K562 (cell line): ENCODE measurements around the gene ARHGAP8. TPM values are rescaled to one million over a fixed set of nuclear protein-coding genes. Genes with fewer than 3 reads are reported as not detected.

ENCODE experiments used
- ATAC-seq: fragments of 200-7000 bp; cut with Tn5 transposase; 3 replicates; pipeline ENCODE4 v1.9.1; 2020; ENCODE audit warnings: moderate library complexity
- BruUV-seq: library from RNA; stranded (reverse); fragments of 400-500 nt; replicated peaks from 2 replicates; lab custom pipeline; 2021; lab: Mats Ljungman, UMichigan
- CTCF ChIA-PET: fragments of 300-600 bp; formaldehyde crosslinking; extraction: SDS; loops from one replicate; lab custom pipeline; 2021; ENCODE audit warnings: low intra/inter-chr PET ratio; lab: Yijun Ruan, JAX
- POLR2A ChIA-PET: fragments of 300-600, 350-650 bp; sonication (Branson Sonifier 250); formaldehyde crosslinking; extraction: SDS; loops from one replicate; lab custom pipeline; 2021; ENCODE audit warnings: antibody characterized with exemption, inconsistent platforms; lab: Yijun Ruan, JAX
- DNase-seq, 4 experiments: peaks; one replicate each; pipeline versions ENCODE4 v3.0.0 to v3.0.0-alpha.2; 2011 to 2018; ENCODE audit warnings: low spot score in 3 of 4, mixed read lengths in 3 of 4; ENCODE audit errors: extremely low read depth in 1 of 4
- FAIRE-seq: peaks from 2 replicates; lab custom pipeline; 2011; peaks lifted over from hg19 to GRCh38; lab: Jason Lieb, UNC
- H2AFZ ChIP-seq: 2 replicates; pipeline ENCODE4 v1.6.0; 2011; ENCODE audit warnings: low read depth, low read length, control low read depth, inconsistent platforms
- H3K27ac ChIP-seq: fragments of 200-600 bp; 3 replicates; pipeline ENCODE4 v1.8.0; 2011; ENCODE audit warnings: low read depth, mild to moderate bottlenecking, control low read depth, inconsistent platforms, low read length, moderate library complexity, mixed read lengths; ENCODE audit errors: extremely low read depth
- H3K27me3 ChIP-seq, 2 experiments: fragments of 300-600 bp in 1 of 2; 2 replicates in 1 of 2; 3 replicates in 1 of 2; pipeline versions ENCODE4 v1.6.0 to v1.8.0; 2011; ENCODE audit warnings: inconsistent platforms in 2 of 2, low read length in 2 of 2, mild to moderate bottlenecking in 1 of 2, mixed read lengths in 1 of 2, moderate library complexity in 1 of 2; ENCODE audit not compliant: control insufficient read depth in 2 of 2, insufficient read depth in 2 of 2
- H3K36me3 ChIP-seq: fragments of 300-600 bp; 3 replicates; pipeline ENCODE4 v1.8.0; 2011; ENCODE audit warnings: mild to moderate bottlenecking, low read length, inconsistent platforms; ENCODE audit not compliant: control insufficient read depth, insufficient read depth
- H3K4me1 ChIP-seq, 2 experiments: fragments of 200-600 bp in 1 of 2; replicated peaks in 1 of 2; 2 replicates in 1 of 2; 3 replicates in 1 of 2; pipeline versions ENCODE4 v1.5.1 to v1.8.0; 2011; ENCODE audit warnings: inconsistent platforms in 2 of 2, low read length in 2 of 2, mild to moderate bottlenecking in 1 of 2, mixed read lengths in 1 of 2, moderate library complexity in 1 of 2; ENCODE audit not compliant: control insufficient read depth in 2 of 2, insufficient read depth in 2 of 2
- H3K4me2 ChIP-seq: 2 replicates; pipeline ENCODE4 v1.6.1; 2011; ENCODE audit warnings: low read length, control low read depth, inconsistent platforms, mixed read lengths; ENCODE audit not compliant: insufficient read depth
- H3K4me3 ChIP-seq: fragments of 200-600 bp; sonication (generic), shearing (Covaris generic); 2 replicates; pipeline ENCODE4 v1.5.1; 2016; ENCODE audit warnings: control low read depth, inconsistent platforms
- H3K79me2 ChIP-seq: fragments of 200-600 bp; 3 replicates; pipeline ENCODE4 v1.8.0; 2011; ENCODE audit warnings: low read length, inconsistent platforms; ENCODE audit not compliant: control insufficient read depth, insufficient read depth
- H3K9ac ChIP-seq, 2 experiments: 2 replicates each; pipeline versions ENCODE4 v1.6.0 to v1.6.1; 2011; ENCODE audit warnings: low read depth in 2 of 2, low read length in 2 of 2, control low read depth in 1 of 2, inconsistent platforms in 1 of 2, mild to moderate bottlenecking in 1 of 2, mixed read lengths in 1 of 2; ENCODE audit not compliant: insufficient read depth in 1 of 2
- H3K9me1 ChIP-seq: one replicate; pipeline ENCODE4 v1.6.0; 2011; ENCODE audit warnings: inconsistent platforms, mild to moderate bottlenecking, low read length, moderate library complexity; ENCODE audit not compliant: control insufficient read depth, insufficient read depth
- H3K9me3 ChIP-seq: replicated peaks from 2 replicates; pipeline ENCODE4 v1.5.1; 2011; ENCODE audit warnings: low read depth, low read length, inconsistent platforms; ENCODE audit not compliant: control insufficient read depth, insufficient read depth
- H4K20me1 ChIP-seq: replicated peaks from 2 replicates; pipeline ENCODE4 v1.6.1; 2011; ENCODE audit warnings: low read length, inconsistent platforms, mixed read lengths; ENCODE audit not compliant: control insufficient read depth, insufficient read depth
- ARID1B ChIP-seq: fragments of 450-650 bp; IDR thresholded peaks from 2 replicates; pipeline ENCODE4 v1.6.1; 2016; ENCODE audit warnings: antibody characterized with exemption, mild to moderate bottlenecking, inconsistent platforms
- CBX5 ChIP-seq: IDR thresholded peaks from 2 replicates; pipeline ENCODE4 v1.6.1; 2014; ENCODE audit warnings: low read depth, borderline replicate concordance
- CCNT2 ChIP-seq: IDR thresholded peaks from 2 replicates; pipeline ENCODE4 v1.6.1; 2011; ENCODE audit warnings: borderline replicate concordance, low read depth, mild to moderate bottlenecking, moderate library complexity, mixed read lengths, low read length; ENCODE audit not compliant: insufficient read length; ENCODE audit errors: extremely low read depth
- HIVEP1 ChIP-seq: fragments of 250-450 bp; sonication (Bioruptor Pico); IDR thresholded peaks from 2 replicates; pipeline ENCODE4 v1.4.0; 2020; ENCODE audit warnings: mild to moderate bottlenecking
- LEF1 ChIP-seq: fragments of 450-650 bp; IDR thresholded peaks from 2 replicates; pipeline ENCODE4 v1.6.1; 2016; ENCODE audit warnings: mild to moderate bottlenecking
- NFYB ChIP-seq: IDR thresholded peaks from 2 replicates; pipeline ENCODE4 v1.6.1; 2011; ENCODE audit warnings: mild to moderate bottlenecking, moderate library complexity; ENCODE audit not compliant: insufficient read length; ENCODE audit errors: extremely low read depth
- RAD21 ChIP-seq, 2 experiments: fragments of 250-450 bp in 1 of 2; fragments of 450-650 bp in 1 of 2; sonication (Bioruptor Pico) in 1 of 2; formaldehyde crosslinking in 1 of 2; IDR thresholded peaks in 1 of 2; conservative IDR thresholded peaks in 1 of 2; 2 replicates each; pipeline versions ENCODE4 v1.4.0 to v1.8.0; 2020 to 2022; ENCODE audit warnings: mild to moderate bottlenecking in 2 of 2, moderate library complexity in 1 of 2
- RUNX1 ChIP-seq: sonication (generic); IDR thresholded peaks from 2 replicates; pipeline ENCODE4 v1.6.1; 2016; ENCODE audit warnings: antibody characterized with exemption, low read depth
- ZNF644 ChIP-seq: fragments of 200-800 bp; sonication (Bioruptor generic); IDR thresholded peaks from 2 replicates; pipeline ENCODE4 v1.6.1; 2016; ENCODE audit warnings: low read depth, missing genetic modification characterization, missing compliant biosample characterization
- ZNF766 ChIP-seq: fragments of 200-800 bp; sonication (Bioruptor generic); conservative IDR thresholded peaks from 2 replicates; pipeline ENCODE4 v1.6.1; 2016; ENCODE audit warnings: missing genetic modification characterization, missing compliant biosample characterization
- ZZZ3 ChIP-seq: fragments of 450-650 bp; IDR thresholded peaks from 2 replicates; pipeline ENCODE4 v1.6.1; 2016; ENCODE audit warnings: antibody characterized with exemption, mild to moderate bottlenecking, moderate library complexity
- WGBS: fragments of 100-300 bp; shearing (Covaris generic); methylation state at CpG from one replicate; pipeline ENCODE4 v1.1.6; 2016; ENCODE audit warnings: low coverage, mixed read lengths; ENCODE audit not compliant: insufficient coverage; ENCODE audit errors: missing lambda C conversion rate; 5-methylcytosine and 5-hydroxymethylcytosine counted together
- in situ Hi-C: fragments of 300-500 bp; cut with MboI; formaldehyde crosslinking; loops from 4 replicates; pipeline ENCODE4 v1.15.0; 2018; ENCODE audit warnings: inconsistent platforms, mixed read lengths
- intact Hi-C: fragments of 100-400 bp; cut with micrococcal nuclease; formaldehyde crosslinking; loops from 2 replicates; pipeline ENCODE4 v1.14.2; 2022
- polyA plus RNA-seq, 8 experiments: library from polyadenylated mRNA; depleted of rRNA in 4 of 8; stranded (reverse) in 5 of 8; unstranded in 3 of 8; fragments of >200 nt; fragmentation: Nextera tagmentation in 2 of 8; fragmentation: Illumina TruSeq in 1 of 8; extraction: Ambion mirVana in 2 of 8; extraction: Trizol in 1 of 8; gene quantifications; 2 replicates each; pipeline versions ENCODE4 v1.2.1 to v1.2.3, GENCODE V29; 2011 to 2014; ENCODE audit warnings: inconsistent platforms in 1 of 8, missing spikeins in 1 of 8
- total RNA-seq, 7 experiments: library from RNA; depleted of rRNA in 6 of 7; stranded (reverse); fragments of >200 nt in 6 of 7; fragmentation: Illumina TruSeq in 2 of 7; extraction: Trizol in 2 of 7; gene quantifications; 2 replicates each; pipeline versions ENCODE4 v1.2.1 to v1.2.3, GENCODE V29; 2011 to 2021; ENCODE audit warnings: low replicate concordance in 1 of 7
- TF ChIP-seq, protein P1 (sequence below), 2 experiments: IDR thresholded peaks; 2 replicates each; pipeline ENCODE4 v1.6.1; 2011; ENCODE audit warnings: borderline replicate concordance in 1 of 2, control low read depth in 1 of 2, low read depth in 1 of 2, low read length in 1 of 2, mild to moderate bottlenecking in 1 of 2, mixed read lengths in 1 of 2, moderate library complexity in 1 of 2; ENCODE audit not compliant: insufficient read depth in 1 of 2, insufficient read length in 1 of 2, poor library complexity in 1 of 2, severe bottlenecking in 1 of 2; ENCODE audit errors: extremely low read depth in 1 of 2
- TF ChIP-seq, protein P2 (sequence below), 2 experiments: fragments of 450-650 bp in 1 of 2; IDR thresholded peaks; 2 replicates each; pipeline ENCODE4 v1.6.1; 2011 to 2017; ENCODE audit warnings: low read depth in 2 of 2, antibody characterized with exemption in 1 of 2, borderline replicate concordance in 1 of 2, low read length in 1 of 2, mild to moderate bottlenecking in 1 of 2, mixed read lengths in 1 of 2; ENCODE audit not compliant: control insufficient read depth in 1 of 2
- TF ChIP-seq, protein P3 (sequence below), 2 experiments: fragments of 250-450 bp in 1 of 2; fragments of 450-650 bp in 1 of 2; sonication (Bioruptor Pico) in 1 of 2; IDR thresholded peaks; 2 replicates each; pipeline versions ENCODE4 v1.6.1 to v1.8.0; 2016 to 2021; ENCODE audit warnings: mild to moderate bottlenecking in 2 of 2, moderate library complexity in 2 of 2, missing compliant biosample characterization in 1 of 2, missing genetic modification characterization in 1 of 2

The ARHGAP8 gene
- total and polyA plus RNA-seq, 9 of the 15 experiments (the other 6 are each of a cell fraction or from before 2014, with no cell fraction given): 0.15 to 2.2 (median 0.62) TPM

DNA sequence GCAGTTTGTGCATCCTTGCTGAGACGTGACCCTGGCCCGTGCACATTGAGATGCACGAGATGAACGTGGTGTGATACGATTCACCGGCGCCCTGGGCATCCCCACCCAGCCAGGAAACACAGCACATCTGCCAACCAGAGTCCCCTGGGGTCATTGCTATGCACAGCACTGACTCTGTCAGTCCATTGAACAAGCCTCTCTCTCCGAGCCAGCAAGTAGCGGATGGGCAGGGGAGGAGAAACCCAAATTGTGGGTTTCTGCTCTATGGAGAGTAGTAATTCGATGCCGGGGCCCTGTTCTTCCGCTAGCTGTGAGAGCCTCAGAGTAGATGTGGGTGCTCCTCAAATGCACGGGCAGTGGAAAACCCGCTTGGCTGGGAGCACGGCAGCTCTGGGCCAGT, 85.1 kb downstream of the ARHGAP8 start (continued):
- TF ChIP-seq, protein P1, sequence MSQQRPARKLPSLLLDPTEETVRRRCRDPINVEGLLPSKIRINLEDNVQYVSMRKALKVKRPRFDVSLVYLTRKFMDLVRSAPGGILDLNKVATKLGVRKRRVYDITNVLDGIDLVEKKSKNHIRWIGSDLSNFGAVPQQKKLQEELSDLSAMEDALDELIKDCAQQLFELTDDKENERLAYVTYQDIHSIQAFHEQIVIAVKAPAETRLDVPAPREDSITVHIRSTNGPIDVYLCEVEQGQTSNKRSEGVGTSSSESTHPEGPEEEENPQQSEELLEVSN (IDR thresholded peaks at IDR 0.05; ENCODE audit: borderline replicate concordance in 1 of 2, extremely low read depth in 1 of 2, insufficient read depth in 1 of 2, insufficient read length in 1 of 2, low read depth in 1 of 2, low read length in 1 of 2, poor library complexity in 1 of 2, severe bottlenecking in 1 of 2): no peak

DNA sequence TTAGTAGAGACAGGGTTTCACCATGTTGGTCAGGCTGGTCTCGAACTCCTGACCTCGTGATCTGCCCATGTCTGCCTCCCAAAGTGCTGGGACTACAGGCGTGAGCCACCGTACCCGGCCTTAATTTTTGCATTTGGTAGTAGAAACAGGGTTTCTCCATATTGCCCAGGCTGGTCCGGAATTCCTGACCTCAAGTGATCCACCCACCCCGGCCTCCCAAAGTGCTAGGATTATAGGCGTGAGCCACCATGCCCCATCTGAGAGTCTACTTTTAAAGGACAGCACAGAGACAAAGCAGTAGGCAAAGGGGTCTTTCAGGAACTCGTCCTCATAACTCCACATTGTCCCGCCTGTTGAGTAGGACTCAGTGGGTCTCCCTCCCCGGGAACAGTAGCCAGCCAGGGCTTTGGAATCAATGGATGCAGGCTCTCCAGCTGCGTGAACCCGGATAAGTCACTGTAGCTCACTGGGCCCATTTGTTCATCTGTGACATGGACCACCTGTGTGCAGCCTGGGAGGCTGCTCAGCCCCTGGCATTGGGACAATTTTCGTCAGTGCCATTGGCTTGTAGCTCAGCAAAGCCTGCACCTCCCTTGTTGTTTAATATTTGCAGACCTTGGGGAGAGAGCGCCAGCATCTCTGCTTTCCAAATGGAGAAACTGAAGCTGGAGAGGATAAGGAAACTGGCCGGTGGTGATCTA, 86.1 kb downstream of the ARHGAP8 start:
- no peak for FAIRE-seq
- Histone ChIP-seq H3K36me3 (no peaks in the 10 kb centered on the region), H3K4me2 (no peak overlapping the region), H4K20me1 (no peaks in the 10 kb centered on the region), H3K27ac (no peak overlapping the region), H2AFZ (no peak overlapping the region), H3K9me1 (no peaks in the 10 kb centered on the region), H3K9ac (no peak overlapping the region), H3K79me2 (no peaks in the 10 kb centered on the region), H3K9me3 (no peaks in the 10 kb centered on the region), H3K27me3 (peaks cover 4 to 26% of the 10 kb centered on the region in 2 experiments; a peak in 3 of 5 replicates), H3K4me3 (no peak overlapping the region), H3K4me1 (no peaks in the 10 kb centered on the region)
- no peak for DNase-seq
- in situ Hi-C loops: no loop called here
- POLR2A ChIA-PET: no interaction called here
- BruUV-seq: no TSS peak
- CTCF ChIA-PET: no interaction called here
- 0% methylated on average over 14 of the region's 16 CpGs for WGBS
- intact Hi-C loops: no loop called here
- no peak for ATAC-seq
- TF ChIP-seq ZNF644 (tag) (no peak), NFYB (no peak), ZZZ3 (no peak), ARID1B (no peak), HIVEP1 (CRISPR knock-in tag) (no peak), RAD21 (CRISPR knock-in tag; conservative IDR thresholded peaks at IDR 0.05 in 1 of 2, IDR thresholded peaks at IDR 0.05 in 1 of 2) (no peak), ZNF766 (CRISPR knock-in tag) (no peak), CBX5 (no peak), RUNX1 (no peak), LEF1 (no peak), CCNT2 (no peak)
- TF ChIP-seq, protein P2, sequence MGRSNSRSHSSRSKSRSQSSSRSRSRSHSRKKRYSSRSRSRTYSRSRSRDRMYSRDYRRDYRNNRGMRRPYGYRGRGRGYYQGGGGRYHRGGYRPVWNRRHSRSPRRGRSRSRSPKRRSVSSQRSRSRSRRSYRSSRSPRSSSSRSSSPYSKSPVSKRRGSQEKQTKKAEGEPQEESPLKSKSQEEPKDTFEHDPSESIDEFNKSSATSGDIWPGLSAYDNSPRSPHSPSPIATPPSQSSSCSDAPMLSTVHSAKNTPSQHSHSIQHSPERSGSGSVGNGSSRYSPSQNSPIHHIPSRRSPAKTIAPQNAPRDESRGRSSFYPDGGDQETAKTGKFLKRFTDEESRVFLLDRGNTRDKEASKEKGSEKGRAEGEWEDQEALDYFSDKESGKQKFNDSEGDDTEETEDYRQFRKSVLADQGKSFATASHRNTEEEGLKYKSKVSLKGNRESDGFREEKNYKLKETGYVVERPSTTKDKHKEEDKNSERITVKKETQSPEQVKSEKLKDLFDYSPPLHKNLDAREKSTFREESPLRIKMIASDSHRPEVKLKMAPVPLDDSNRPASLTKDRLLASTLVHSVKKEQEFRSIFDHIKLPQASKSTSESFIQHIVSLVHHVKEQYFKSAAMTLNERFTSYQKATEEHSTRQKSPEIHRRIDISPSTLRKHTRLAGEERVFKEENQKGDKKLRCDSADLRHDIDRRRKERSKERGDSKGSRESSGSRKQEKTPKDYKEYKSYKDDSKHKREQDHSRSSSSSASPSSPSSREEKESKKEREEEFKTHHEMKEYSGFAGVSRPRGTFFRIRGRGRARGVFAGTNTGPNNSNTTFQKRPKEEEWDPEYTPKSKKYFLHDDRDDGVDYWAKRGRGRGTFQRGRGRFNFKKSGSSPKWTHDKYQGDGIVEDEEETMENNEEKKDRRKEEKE (IDR thresholded peaks at IDR 0.05; ENCODE audit: borderline replicate concordance in 1 of 2, control insufficient read depth in 1 of 2, low read depth in 2 of 2, low read length in 1 of 2): no peak
- TF ChIP-seq, protein P3, sequence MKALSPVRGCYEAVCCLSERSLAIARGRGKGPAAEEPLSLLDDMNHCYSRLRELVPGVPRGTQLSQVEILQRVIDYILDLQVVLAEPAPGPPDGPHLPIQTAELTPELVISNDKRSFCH (CRISPR knock-in tag; IDR thresholded peaks at IDR 0.05): no peak
- TF ChIP-seq, protein P3 (tag; IDR thresholded peaks at IDR 0.05): no peak
